GM23338 (cell line): ENCODE data around the gene TMPRSS3. TPM values are rescaled to one million over a fixed set of nuclear protein-coding genes. Genes with fewer than 3 reads are reported as not detected.

Experiments
- ATAC-seq: fragments of 200-7000 bp; cut with Tn5 transposase; 3 replicates; pipeline ENCODE4 v1.9.1; 2020
- DNase-seq: peaks from one replicate; pipeline ENCODE4 v3.0.0-alpha.2; 2015; ENCODE audit warnings: low spot score
- H2AFZ ChIP-seq: fragments of 200-600 bp; sonication (generic); 2 replicates; pipeline ENCODE4 v1.8.0; 2016; ENCODE audit warnings: antibody characterized with exemption, mild to moderate bottlenecking, moderate library complexity
- H3F3A ChIP-seq: fragments of 200-600 bp; sonication (generic); replicated peaks from 2 replicates; pipeline ENCODE4 v1.8.0; 2017; ENCODE audit warnings: antibody characterized with exemption, mixed run types, low read depth
- H3K27ac ChIP-seq: fragments of 200-600 bp; sonication (generic); 2 replicates; pipeline ENCODE4 v1.6.1; 2016; ENCODE audit warnings: low read depth
- H3K27me3 ChIP-seq: fragments of 200-600 bp; sonication (generic); 2 replicates; pipeline ENCODE4 v1.8.0; 2016; ENCODE audit warnings: mild to moderate bottlenecking, mixed run types, moderate library complexity; ENCODE audit not compliant: insufficient read depth
- H3K36me3 ChIP-seq: fragments of 200-600 bp; sonication (generic); 2 replicates; pipeline ENCODE4 v1.8.0; 2016; ENCODE audit warnings: mild to moderate bottlenecking; ENCODE audit not compliant: insufficient read depth
- H3K4me1 ChIP-seq: fragments of 200-600 bp; sonication (generic); 2 replicates; pipeline ENCODE4 v1.8.0; 2016; ENCODE audit warnings: mild to moderate bottlenecking, moderate library complexity; ENCODE audit not compliant: insufficient read depth
- H3K4me2 ChIP-seq: fragments of 200-600 bp; sonication (generic); 2 replicates; pipeline ENCODE4 v1.7.1; 2017; ENCODE audit warnings: mixed run types
- H3K4me3 ChIP-seq: fragments of 200-600 bp; sonication (generic); 2 replicates; pipeline ENCODE4 v1.6.1; 2016; ENCODE audit warnings: mixed run types
- H3K79me2 ChIP-seq: fragments of 200-600 bp; sonication (generic); replicated peaks from 2 replicates; pipeline ENCODE4 v1.8.0; 2017; ENCODE audit warnings: mild to moderate bottlenecking; ENCODE audit not compliant: insufficient read depth
- H3K9me2 ChIP-seq: fragments of 200-600 bp; sonication (generic); 2 replicates; pipeline ENCODE4 v1.8.0; 2017; ENCODE audit not compliant: insufficient read depth
- H4K20me1 ChIP-seq: fragments of 200-600 bp; sonication (generic); replicated peaks from 2 replicates; pipeline ENCODE4 v1.8.0; 2017; ENCODE audit warnings: mild to moderate bottlenecking; ENCODE audit not compliant: insufficient read depth
- H3K27ac Mint-ChIP-seq: 2 replicates; pipeline ENCODE4 v1.8.0; 2020; ENCODE audit warnings: inconsistent platforms, mild to moderate bottlenecking, moderate library complexity, mixed read lengths
- H3K27me3 Mint-ChIP-seq: 3 replicates; pipeline ENCODE4 v1.8.0; 2022; ENCODE audit warnings: low read depth, mild to moderate bottlenecking, moderate library complexity, mixed read lengths, inconsistent platforms; ENCODE audit not compliant: insufficient read depth, poor library complexity
- H3K36me3 Mint-ChIP-seq: 3 replicates; pipeline ENCODE4 v1.8.0; 2021; ENCODE audit warnings: low read depth, mild to moderate bottlenecking, inconsistent platforms, moderate library complexity, mixed read lengths
- H3K4me1 Mint-ChIP-seq: 3 replicates; pipeline ENCODE4 v1.8.0; 2020; ENCODE audit warnings: mild to moderate bottlenecking, inconsistent platforms, mixed read lengths
- H3K4me3 Mint-ChIP-seq: 3 replicates; pipeline ENCODE4 v1.8.0; 2021; ENCODE audit warnings: moderate library complexity, mild to moderate bottlenecking, inconsistent platforms, mixed read lengths
- H3K9me3 Mint-ChIP-seq: 3 replicates; pipeline ENCODE4 v1.8.0; 2020; ENCODE audit warnings: moderate library complexity, mild to moderate bottlenecking, inconsistent platforms, mixed read lengths
- ETS1 ChIP-seq: IDR thresholded peaks from 2 replicates; pipeline ENCODE4 v1.6.1; 2016; ENCODE audit warnings: antibody characterized with exemption
- EZH2 ChIP-seq: fragments of 200-600 bp; sonication (generic); IDR thresholded peaks from one replicate; pipeline ENCODE4 v1.8.0; 2017; ENCODE audit warnings: antibody characterized with exemption, mild to moderate bottlenecking, low read depth; ENCODE audit not compliant: unreplicated experiment
- EZH2phosphoT487 ChIP-seq: fragments of 200-600 bp; sonication (generic); IDR thresholded peaks from one replicate; pipeline ENCODE4 v1.8.1; 2018; ENCODE audit warnings: antibody characterized with exemption; ENCODE audit not compliant: unreplicated experiment
- JUNB ChIP-seq: IDR thresholded peaks from one replicate; pipeline ENCODE4 v1.6.1; 2016; ENCODE audit warnings: antibody characterized with exemption; ENCODE audit not compliant: unreplicated experiment
- POLR2AphosphoS5 ChIP-seq: IDR thresholded peaks from 2 replicates; pipeline ENCODE4 v1.6.1; 2016; ENCODE audit warnings: antibody characterized with exemption, low read depth
- ZNF114 ChIP-seq: fragments of 250-450 bp; sonication (Bioruptor Pico); IDR thresholded peaks from 2 replicates; pipeline ENCODE4 v1.5.0; 2020; ENCODE audit warnings: mild to moderate bottlenecking, moderate library complexity
- ZNF462 ChIP-seq: fragments of 250-450 bp; sonication (Bioruptor Pico); IDR thresholded peaks from 2 replicates; pipeline ENCODE4 v1.5.0; 2020; ENCODE audit warnings: mild to moderate bottlenecking, moderate library complexity
- polyA plus RNA-seq: library from polyadenylated mRNA; unstranded; fragments of >200 nt; fragmentation: Nextera tagmentation; extraction: Ambion mirVana; gene quantifications from 2 replicates; pipeline ENCODE4 v1.2.1, GENCODE V29; 2016
- total RNA-seq: library from RNA; depleted of rRNA; stranded (reverse); fragments of >200 nt; shearing (Covaris generic); gene quantifications from 2 replicates; pipeline ENCODE4 v1.2.3, GENCODE V29; 2014
- TF ChIP-seq, protein P1 (sequence below): IDR thresholded peaks from one replicate; pipeline ENCODE4 v1.6.1; 2018; ENCODE audit warnings: antibody characterized with exemption; ENCODE audit not compliant: unreplicated experiment

TMPRSS3 gene
- total and polyA plus RNA-seq, 2 experiments from 2014 or later = 0.17 TPM; not detected in 1

GRCh38 chr21:42435401-42435800 is 39.5 kb upstream of the TMPRSS3 start:
- Mint-ChIP-seq H3K9me3 (peaks cover 27% of the 10 kb centered on the region), H3K36me3 (no peaks in the 10 kb centered on the region), H3K27ac (no peak overlapping the region), H3K4me1 (no peaks in the 10 kb centered on the region), H3K27me3 (peaks cover 6% of the 10 kb centered on the region), H3K4me3 (no peak overlapping the region)
- no peak overlapping the region for H3K27ac ChIP-seq
- no peak overlapping the region for H2AFZ ChIP-seq
- DNase-seq (no peak), ATAC-seq (no peak)
- no peaks in the 10 kb centered on the region for H3K9me2 ChIP-seq
- TF ChIP-seq ZNF114 (no peak), ZNF462 (no peak), EZH2phosphoT487 (no peak), POLR2AphosphoS5 (no peak), ETS1 (no peak), EZH2 (no peak), JUNB (no peak)
- TF ChIP-seq, protein P1, sequence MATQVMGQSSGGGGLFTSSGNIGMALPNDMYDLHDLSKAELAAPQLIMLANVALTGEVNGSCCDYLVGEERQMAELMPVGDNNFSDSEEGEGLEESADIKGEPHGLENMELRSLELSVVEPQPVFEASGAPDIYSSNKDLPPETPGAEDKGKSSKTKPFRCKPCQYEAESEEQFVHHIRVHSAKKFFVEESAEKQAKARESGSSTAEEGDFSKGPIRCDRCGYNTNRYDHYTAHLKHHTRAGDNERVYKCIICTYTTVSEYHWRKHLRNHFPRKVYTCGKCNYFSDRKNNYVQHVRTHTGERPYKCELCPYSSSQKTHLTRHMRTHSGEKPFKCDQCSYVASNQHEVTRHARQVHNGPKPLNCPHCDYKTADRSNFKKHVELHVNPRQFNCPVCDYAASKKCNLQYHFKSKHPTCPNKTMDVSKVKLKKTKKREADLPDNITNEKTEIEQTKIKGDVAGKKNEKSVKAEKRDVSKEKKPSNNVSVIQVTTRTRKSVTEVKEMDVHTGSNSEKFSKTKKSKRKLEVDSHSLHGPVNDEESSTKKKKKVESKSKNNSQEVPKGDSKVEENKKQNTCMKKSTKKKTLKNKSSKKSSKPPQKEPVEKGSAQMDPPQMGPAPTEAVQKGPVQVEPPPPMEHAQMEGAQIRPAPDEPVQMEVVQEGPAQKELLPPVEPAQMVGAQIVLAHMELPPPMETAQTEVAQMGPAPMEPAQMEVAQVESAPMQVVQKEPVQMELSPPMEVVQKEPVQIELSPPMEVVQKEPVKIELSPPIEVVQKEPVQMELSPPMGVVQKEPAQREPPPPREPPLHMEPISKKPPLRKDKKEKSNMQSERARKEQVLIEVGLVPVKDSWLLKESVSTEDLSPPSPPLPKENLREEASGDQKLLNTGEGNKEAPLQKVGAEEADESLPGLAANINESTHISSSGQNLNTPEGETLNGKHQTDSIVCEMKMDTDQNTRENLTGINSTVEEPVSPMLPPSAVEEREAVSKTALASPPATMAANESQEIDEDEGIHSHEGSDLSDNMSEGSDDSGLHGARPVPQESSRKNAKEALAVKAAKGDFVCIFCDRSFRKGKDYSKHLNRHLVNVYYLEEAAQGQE = no peak
- no peaks in the 10 kb centered on the region for H4K20me1 ChIP-seq
- no peak overlapping the region for H3K4me2 ChIP-seq
- H3F3A ChIP-seq = no peaks in the 10 kb centered on the region
- no peaks in the 10 kb centered on the region for H3K79me2 ChIP-seq
- H3K4me3 ChIP-seq = no peak overlapping the region
- no peaks in the 10 kb centered on the region for H3K4me1 ChIP-seq
- H3K27me3 ChIP-seq = no peaks in the 10 kb centered on the region
- H3K36me3 ChIP-seq = no peaks in the 10 kb centered on the region
